Stomach smooth muscle (tissue), 2 donors: ENCODE data around the gene MAPK1IP1L.
A peak's percentile ranks its signal among the peaks of the same experiment; 100 is the strongest.
"Not testable (repeated sequence)": the region's sequence is repeated elsewhere in the genome, so short reads cannot be mapped to it uniquely, and the experiment has no call there.

Experiments used
- H3K27ac ChIP-seq: one replicate; pipeline ENCODE4 v1.7.0; 2013; ENCODE audit warnings: mild to moderate bottlenecking, low read length, inconsistent platforms
- H3K27me3 ChIP-seq, 2 donors: one replicate each; pipeline ENCODE4 v1.7.0; 2013; ENCODE audit warnings: low read length in 2 of 2; ENCODE audit not compliant: insufficient read depth in 2 of 2, control insufficient read depth in 1 of 2
- H3K36me3 ChIP-seq, 2 donors: one replicate each; pipeline ENCODE4 v1.7.0; 2013; ENCODE audit warnings: low read length in 2 of 2; ENCODE audit not compliant: control insufficient read depth in 2 of 2, insufficient read depth in 2 of 2
- H3K4me1 ChIP-seq: one replicate; pipeline ENCODE4 v1.7.0; 2013; ENCODE audit warnings: low read length; ENCODE audit not compliant: control insufficient read depth, insufficient read depth
- H3K4me3 ChIP-seq, 2 donors: one replicate each; pipeline ENCODE4 v1.7.0; 2013; ENCODE audit warnings: low read length in 2 of 2
- H3K9ac ChIP-seq, 2 donors: one replicate each; pipeline ENCODE4 v1.7.0; 2013; ENCODE audit warnings: low read length in 2 of 2, mild to moderate bottlenecking in 1 of 2
- H3K9me3 ChIP-seq, 2 donors: one replicate each; pipeline ENCODE4 v1.7.0; 2013; ENCODE audit warnings: low read length in 2 of 2; ENCODE audit not compliant: control insufficient read depth in 2 of 2
- donor health status: healthy.
- donor health status: Pancreatic carcinoma.

The MAPK1IP1L gene

GRCh38 chr14:55051423-55052268 lies at the start of gene MAPK1IP1L:
Gene MAPK1IP1L (plus strand): TSS chr14:55051647. CDS start chr14:55061684, 10,037 bp downstream.
- peak within 1 kb of the TSS; percentile 100 for H3K27ac ChIP-seq
- H3K9me3 ChIP-seq: no peaks in the 10 kb centered on the region
- peaks cover 0 to 2% of the 10 kb centered on the region in 2 donors for H3K36me3 ChIP-seq
- peak within 1 kb of the TSS; percentile 100 for H3K9ac ChIP-seq
- H3K4me3 ChIP-seq: peak within 1 kb of the TSS; percentile 88 to 96
- no peaks in the 10 kb centered on the region for H3K27me3 ChIP-seq
- H3K4me1 ChIP-seq: peaks cover 16% of the 10 kb centered on the region

DNA sequence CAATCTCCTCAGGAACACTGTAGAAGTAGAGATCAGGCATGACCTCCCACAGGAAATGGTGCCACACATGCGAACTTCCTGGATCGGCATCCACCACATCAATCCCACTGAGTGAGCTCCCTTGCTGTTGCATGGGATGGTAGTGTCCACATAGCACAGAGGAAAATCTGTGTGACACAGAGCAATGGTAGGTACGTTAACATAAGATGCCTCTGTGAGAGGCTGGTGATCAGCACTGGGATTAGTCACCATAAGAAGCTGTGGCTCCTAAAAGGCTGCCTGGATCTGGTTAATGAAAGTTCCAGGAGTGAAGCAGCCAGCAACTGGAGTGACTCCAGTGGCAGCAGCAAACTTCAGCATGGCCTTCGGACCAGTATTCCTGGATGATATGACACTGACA lies 46.4 kb upstream of the MAPK1IP1L start:
- Histone ChIP-seq H3K4me1 (no peaks in the 10 kb centered on the region), H3K9ac (no peak overlapping the region), H3K9me3 (no peaks in the 10 kb centered on the region), H3K36me3 (no peaks in the 10 kb centered on the region), H3K27me3 (no peaks in the 10 kb centered on the region), H3K27ac (no peak overlapping the region), H3K4me3 (no peak overlapping the region)

DNA sequence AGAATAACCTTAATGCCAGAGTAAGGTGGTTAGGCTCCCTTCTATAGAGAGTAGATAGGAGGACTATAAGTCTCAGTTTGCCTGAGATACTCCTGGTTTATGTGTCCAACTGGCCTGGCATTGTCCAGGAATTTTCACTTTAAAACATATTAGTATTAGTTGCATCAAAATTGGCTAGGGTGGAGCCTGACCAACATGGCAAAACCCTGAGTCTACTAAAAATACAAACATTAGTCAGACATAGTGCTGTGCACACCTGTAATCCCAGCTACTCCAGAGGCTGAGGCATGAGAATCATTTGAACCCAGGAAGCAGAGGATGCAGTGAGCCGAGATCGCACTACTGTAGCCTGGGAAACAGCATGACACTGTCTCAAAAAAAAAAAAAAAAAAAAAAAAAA lies 36.4 kb upstream of the MAPK1IP1L start:
- Histone ChIP-seq H3K4me3 (no peak overlapping the region), H3K9ac (no peak overlapping the region), H3K9me3 (no peaks in the 10 kb centered on the region), H3K36me3 (no peaks in the 10 kb centered on the region), H3K27me3 (no peaks in the 10 kb centered on the region), H3K4me1 (no peaks in the 10 kb centered on the region), H3K27ac (no peak overlapping the region)

- Histone ChIP-seq H3K27ac (no peak overlapping the region), H3K36me3 (no peaks in the 10 kb centered on the region)
Observed at GRCh38 chr14:55019968-55020554, 31.4 kb upstream of the MAPK1IP1L start.

GRCh38 chr14:55024365-55024764 lies 27.1 kb upstream of the MAPK1IP1L start:
- not testable (repeated sequence) for H3K9ac ChIP-seq, H3K36me3 ChIP-seq, H3K4me3 ChIP-seq, H3K27ac ChIP-seq, H3K27me3 ChIP-seq, H3K9me3 ChIP-seq
- H3K4me1 ChIP-seq: peaks cover 12% of the 10 kb centered on the region

More at GRCh38 chr14:55019968-55020554, 31.4 kb upstream of the MAPK1IP1L start:
- Histone ChIP-seq H3K27me3 (no peaks in the 10 kb centered on the region), H3K9me3 (no peaks in the 10 kb centered on the region), H3K9ac (no peak overlapping the region), H3K4me1 (no peaks in the 10 kb centered on the region), H3K4me3 (no peak overlapping the region)

DNA sequence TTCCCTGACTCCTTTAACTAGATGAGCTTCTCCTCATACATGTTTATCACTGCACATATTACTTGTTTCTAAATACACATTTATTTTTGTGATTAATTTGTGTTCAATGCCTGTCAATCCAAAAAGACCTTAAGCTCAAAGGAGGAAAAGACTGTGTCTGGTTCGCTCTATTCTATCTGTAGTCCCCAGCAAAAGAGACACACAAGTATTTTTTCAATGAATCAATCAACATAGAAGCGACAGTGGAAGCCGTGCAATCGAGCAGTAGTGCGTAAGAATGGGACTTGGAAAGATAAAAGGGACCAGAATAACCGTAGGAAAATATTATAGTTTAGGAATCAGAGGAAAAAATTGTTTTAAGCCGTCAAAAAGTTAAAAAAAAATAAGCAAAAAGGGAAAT lies 25.5 kb upstream of the MAPK1IP1L start:
- H3K4me1 ChIP-seq: peaks cover 12% of the 10 kb centered on the region
- no peaks in the 10 kb centered on the region for H3K27me3 ChIP-seq
- peak overlapping the region in 1 of 2 donors; percentile 87 for H3K9ac ChIP-seq
- H3K36me3 ChIP-seq: no peaks in the 10 kb centered on the region
- peak overlapping the region; percentile 90 to 92 for H3K4me3 ChIP-seq
- H3K9me3 ChIP-seq: no peaks in the 10 kb centered on the region
- no peak overlapping the region for H3K27ac ChIP-seq

- peak overlapping the region; percentile 90 to 92 for H3K4me3 ChIP-seq
- H3K4me1 ChIP-seq: peaks cover 12% of the 10 kb centered on the region
- no peaks in the 10 kb centered on the region for H3K27me3 ChIP-seq
- H3K9ac ChIP-seq: peak overlapping the region; percentile 72 to 87
- H3K9me3 ChIP-seq: no peaks in the 10 kb centered on the region
- H3K27ac ChIP-seq: peak overlapping the region; percentile 72
- H3K36me3 ChIP-seq: no peaks in the 10 kb centered on the region
Observed at GRCh38 chr14:55026441-55026792, 25.0 kb upstream of the MAPK1IP1L start.

DNA sequence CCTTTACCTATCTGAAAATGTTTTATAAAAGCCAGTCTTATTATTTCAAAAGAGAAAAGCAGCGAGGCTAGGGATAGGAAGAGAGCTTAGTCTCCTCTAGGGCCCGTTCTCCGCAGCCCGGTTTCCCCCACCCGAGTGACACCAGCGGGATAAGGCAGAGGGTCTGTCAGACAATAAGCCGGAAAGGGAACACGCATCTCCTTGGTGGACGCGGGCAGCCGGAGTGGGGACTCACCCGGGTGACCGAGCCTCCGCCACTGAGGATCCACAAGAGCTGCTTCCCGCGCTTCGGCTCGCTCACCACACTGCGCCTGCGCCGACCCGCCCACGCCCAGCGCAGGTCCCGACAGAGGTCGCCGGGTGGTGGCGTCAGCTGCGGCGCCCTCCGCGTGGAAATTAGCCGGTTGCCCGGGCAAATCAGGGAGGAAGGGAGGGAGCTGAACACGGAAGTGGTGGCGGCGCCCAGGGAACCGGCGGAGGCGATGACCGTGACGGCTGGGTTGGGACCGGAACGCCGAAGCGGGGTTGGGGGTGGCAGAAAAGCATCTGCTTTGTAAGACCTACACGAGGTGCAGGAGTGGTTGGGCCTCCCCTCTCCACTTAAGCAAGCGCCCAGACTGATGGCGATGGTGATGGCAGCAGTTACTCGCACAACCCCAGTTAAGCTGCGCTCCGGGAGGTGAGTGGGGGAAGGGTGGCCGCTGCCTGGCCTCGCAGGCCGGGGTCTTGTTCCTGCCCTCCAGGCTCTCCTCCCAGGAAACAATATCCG lies 24.5 kb upstream of the MAPK1IP1L start, which contains the start of the genes SOCS4 and WDHD1:
SOCS4 (plus strand) TSS at position 444 of the 769 bp plus-strand sequence. CDS start 15,806 bp downstream, outside the sequence.
WDHD1 (minus strand) TSS at position 307 of the 769 bp plus-strand sequence. CDS start 312 bp downstream, outside the sequence.
- peak within 1 kb of the TSS; percentile 72 for H3K27ac ChIP-seq
- H3K27me3 ChIP-seq: no peaks in the 10 kb centered on the region
- peaks cover 12% of the 10 kb centered on the region for H3K4me1 ChIP-seq
- no peaks in the 10 kb centered on the region for H3K36me3 ChIP-seq
- no peaks in the 10 kb centered on the region for H3K9me3 ChIP-seq
- peak within 1 kb of the TSS; percentile 80 to 87 for H3K9ac ChIP-seq
- peak within 1 kb of the TSS; percentile 90 to 92 for H3K4me3 ChIP-seq

DNA sequence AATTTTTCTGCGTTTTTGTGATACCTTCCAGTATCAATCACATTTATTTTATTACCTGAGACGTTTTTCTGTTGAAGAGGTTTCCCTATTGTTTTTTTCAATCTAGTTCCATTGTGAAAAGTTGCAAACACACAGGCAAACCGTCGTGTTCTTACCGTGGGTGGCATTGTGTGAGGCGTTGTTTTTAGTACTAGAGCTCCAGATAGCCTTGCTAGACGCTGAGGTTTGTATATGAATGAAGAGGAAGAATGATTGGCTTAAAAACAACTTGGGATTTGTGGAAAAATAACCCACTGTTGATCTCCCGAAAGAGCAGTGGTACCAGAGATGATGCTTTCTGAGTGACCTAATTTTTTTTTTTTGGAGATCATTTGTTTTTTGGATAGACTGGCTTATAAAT lies 23.4 kb upstream of the MAPK1IP1L start:
- Histone ChIP-seq H3K36me3 (no peaks in the 10 kb centered on the region), H3K4me3 (peak overlapping the region; percentile 90 to 92), H3K9ac (peak overlapping the region in 1 of 2 donors; percentile 87), H3K9me3 (no peaks in the 10 kb centered on the region), H3K27ac (no peak overlapping the region), H3K4me1 (peaks cover 12% of the 10 kb centered on the region), H3K27me3 (no peaks in the 10 kb centered on the region)

GRCh38 chr14:55028476-55028875 lies 23.0 kb upstream of the MAPK1IP1L start:
- Histone ChIP-seq H3K4me3 (peak overlapping the region in 1 of 2 donors; percentile 92), H3K4me1 (peaks cover 12% of the 10 kb centered on the region), H3K9me3 (no peaks in the 10 kb centered on the region), H3K27ac (no peak overlapping the region), H3K36me3 (no peaks in the 10 kb centered on the region), H3K27me3 (no peaks in the 10 kb centered on the region), H3K9ac (no peak overlapping the region)
